Breast epithelium (tissue), 4 donors: ENCODE results near the gene CCDC146. TPM values are rescaled to one million over a fixed set of nuclear protein-coding genes. Genes with fewer than 3 reads are reported as not detected.

ENCODE experiments used
- DNase-seq, 2 donors: peaks; one replicate each; pipeline ENCODE4 v3.0.0-alpha.2; 2019; ENCODE audit warnings: low spot score in 2 of 2
- H3K27ac ChIP-seq, 2 donors: fragments of 200-600 bp; sonication (generic) in 1 of 2; one replicate each; pipeline ENCODE4 v1.5.1; 2016 to 2019; ENCODE audit warnings: mild to moderate bottlenecking in 1 of 2
- H3K27me3 ChIP-seq, 2 donors: fragments of 200-600 bp; sonication (generic) in 1 of 2; one replicate each; pipeline versions ENCODE4 v1.5.1 to v1.6.0; 2017 to 2019; ENCODE audit warnings: control low read depth in 1 of 2, mild to moderate bottlenecking in 1 of 2
- H3K36me3 ChIP-seq: fragments of 200-600 bp; one replicate; pipeline ENCODE4 v1.5.1; 2019
- H3K4me1 ChIP-seq, 2 donors: fragments of 200-600 bp; sonication (generic); one replicate each; pipeline ENCODE4 v1.5.1; 2016 to 2019; ENCODE audit warnings: control low read depth in 1 of 2
- H3K4me3 ChIP-seq, 3 donors: fragments of 200-600 bp; sonication (generic); 1 replicate in 2 of 3; 2 replicates in 1 of 3; pipeline ENCODE4 v1.5.1; 2016 to 2019; ENCODE audit warnings: mild to moderate bottlenecking in 3 of 3, moderate library complexity in 2 of 3
- H3K9me3 ChIP-seq, 2 donors: fragments of 200-600 bp; sonication (generic) in 1 of 2; one replicate each; pipeline ENCODE4 v1.5.1; 2016 to 2019; ENCODE audit warnings: control low read depth in 1 of 2
- POLR2A ChIP-seq: fragments of 450-650 bp; IDR thresholded peaks from one replicate; pipeline ENCODE4 v1.6.1; 2016; ENCODE audit warnings: antibody characterized with exemption, mild to moderate bottlenecking, moderate library complexity
- POLR2AphosphoS5 ChIP-seq, 3 donors: sonication (generic); formaldehyde crosslinking; IDR thresholded peaks; one replicate each; pipeline ENCODE4 v1.6.1; 2017; ENCODE audit warnings: antibody characterized with exemption in 3 of 3
- intact Hi-C: fragments of 100-400 bp; cut with DNase I; formaldehyde crosslinking; loops from one replicate; pipeline ENCODE4 v1.15.1; 2023; ENCODE audit warnings: low total_unique reads
- total RNA-seq, 3 donors: library from RNA; depleted of rRNA; stranded (reverse); fragments of >200 nt; gene quantifications; one replicate each; pipeline ENCODE4 v1.1.0, GENCODE V29; 2016
- TF ChIP-seq, protein P1 (sequence below), 3 donors: fragments of 450-650 bp; IDR thresholded peaks; one replicate each; pipeline ENCODE4 v1.5.1; 2016 to 2017; ENCODE audit warnings: antibody characterized with exemption in 3 of 3, mild to moderate bottlenecking in 3 of 3, moderate library complexity in 3 of 3

CCDC146 gene
- total RNA-seq, 3 donors from 2014 or later, result 11.5 to 17.7 (median 15.5) TPM

DNA sequence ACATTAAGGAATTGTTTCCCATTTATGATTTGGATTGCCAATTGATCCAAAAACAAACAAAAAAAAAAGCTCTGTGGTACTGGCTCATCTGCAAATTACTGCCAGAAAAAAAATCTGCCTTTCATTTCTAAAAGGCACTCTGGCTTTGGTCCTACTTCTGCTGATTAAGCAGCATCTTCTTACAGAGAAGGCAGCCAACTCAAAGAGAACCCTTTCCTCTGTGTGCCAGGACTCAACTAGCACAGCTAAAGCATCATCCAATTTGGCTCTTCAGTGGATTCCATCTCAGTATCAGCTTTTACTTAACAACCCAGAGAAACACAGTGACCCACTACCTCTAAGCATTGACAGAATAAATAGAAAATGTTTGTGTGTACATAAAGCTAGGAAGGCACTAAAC, 213.2 kb downstream of the CCDC146 start:
- peaks cover 0 to 2% of the 10 kb centered on the region in 2 donors for H3K4me1 ChIP-seq
- intact Hi-C loops, result no loop called here

GRCh38 chr7:77337456-77337990, 215.1 kb downstream of the CCDC146 start:
- intact Hi-C loops, result no loop called here

More for the DNA sequence above, 213.2 kb downstream of the CCDC146 start:
- H3K27ac ChIP-seq, result no peak overlapping the region
- H3K9me3 ChIP-seq, result no peaks in the 10 kb centered on the region
- H3K36me3 ChIP-seq, result no peaks in the 10 kb centered on the region
- no peak for TF ChIP-seq POLR2A
- no peak for TF ChIP-seq POLR2AphosphoS5 (IDR thresholded peaks at IDR 0.05)
- TF ChIP-seq, protein P1, sequence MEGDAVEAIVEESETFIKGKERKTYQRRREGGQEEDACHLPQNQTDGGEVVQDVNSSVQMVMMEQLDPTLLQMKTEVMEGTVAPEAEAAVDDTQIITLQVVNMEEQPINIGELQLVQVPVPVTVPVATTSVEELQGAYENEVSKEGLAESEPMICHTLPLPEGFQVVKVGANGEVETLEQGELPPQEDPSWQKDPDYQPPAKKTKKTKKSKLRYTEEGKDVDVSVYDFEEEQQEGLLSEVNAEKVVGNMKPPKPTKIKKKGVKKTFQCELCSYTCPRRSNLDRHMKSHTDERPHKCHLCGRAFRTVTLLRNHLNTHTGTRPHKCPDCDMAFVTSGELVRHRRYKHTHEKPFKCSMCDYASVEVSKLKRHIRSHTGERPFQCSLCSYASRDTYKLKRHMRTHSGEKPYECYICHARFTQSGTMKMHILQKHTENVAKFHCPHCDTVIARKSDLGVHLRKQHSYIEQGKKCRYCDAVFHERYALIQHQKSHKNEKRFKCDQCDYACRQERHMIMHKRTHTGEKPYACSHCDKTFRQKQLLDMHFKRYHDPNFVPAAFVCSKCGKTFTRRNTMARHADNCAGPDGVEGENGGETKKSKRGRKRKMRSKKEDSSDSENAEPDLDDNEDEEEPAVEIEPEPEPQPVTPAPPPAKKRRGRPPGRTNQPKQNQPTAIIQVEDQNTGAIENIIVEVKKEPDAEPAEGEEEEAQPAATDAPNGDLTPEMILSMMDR (IDR thresholded peaks at IDR 0.05), result no peak
- H3K27me3 ChIP-seq, result no peaks in the 10 kb centered on the region
- no peak overlapping the region for H3K4me3 ChIP-seq
- no peak for DNase-seq

GRCh38 chr7:77338260-77338659, 215.8 kb downstream of the CCDC146 start:
- no peaks in the 10 kb centered on the region for H3K36me3 ChIP-seq
- H3K4me1 ChIP-seq, result no peaks in the 10 kb centered on the region
- peak overlapping the region in 1 of 2 donors; percentile 48 for H3K27ac ChIP-seq
- H3K9me3 ChIP-seq, result no peaks in the 10 kb centered on the region
- no peak for DNase-seq
- intact Hi-C loops, result no loop called here
- no peaks in the 10 kb centered on the region for H3K27me3 ChIP-seq
- H3K4me3 ChIP-seq, result no peak overlapping the region
- no peak for TF ChIP-seq POLR2A
- no peak for TF ChIP-seq POLR2AphosphoS5 (IDR thresholded peaks at IDR 0.05)
- TF ChIP-seq, protein P1 (IDR thresholded peaks at IDR 0.05), result no peak

More at GRCh38 chr7:77337456-77337990, 215.1 kb downstream of the CCDC146 start:
- TF ChIP-seq POLR2AphosphoS5 (IDR thresholded peaks at IDR 0.05), result no peak
- no peak for TF ChIP-seq POLR2A
- TF ChIP-seq, protein P1 (IDR thresholded peaks at IDR 0.05), result no peak
- H3K4me3 ChIP-seq, result no peak overlapping the region
- H3K4me1 ChIP-seq, result no peaks in the 10 kb centered on the region
- H3K27ac ChIP-seq, result peak overlapping the region; percentile 17 to 48
- no peak for DNase-seq
- no peaks in the 10 kb centered on the region for H3K27me3 ChIP-seq
- no peaks in the 10 kb centered on the region for H3K9me3 ChIP-seq
- H3K36me3 ChIP-seq, result no peaks in the 10 kb centered on the region

- no peak overlapping the region for H3K4me3 ChIP-seq
- intact Hi-C loops, result no loop called here
- no peaks in the 10 kb centered on the region for H3K27me3 ChIP-seq
- DNase-seq, result no peak
- H3K27ac ChIP-seq, result peak overlapping the region in 1 of 2 donors; percentile 44
- H3K36me3 ChIP-seq, result no peaks in the 10 kb centered on the region
- no peaks in the 10 kb centered on the region for H3K9me3 ChIP-seq
- H3K4me1 ChIP-seq, result no peaks in the 10 kb centered on the region
- no peak for TF ChIP-seq POLR2A
- no peak for TF ChIP-seq POLR2AphosphoS5 (IDR thresholded peaks at IDR 0.05)
- TF ChIP-seq, protein P1 (IDR thresholded peaks at IDR 0.05), result no peak
Measured at GRCh38 chr7:77338883-77339629, 216.6 kb downstream of the CCDC146 start.

DNA sequence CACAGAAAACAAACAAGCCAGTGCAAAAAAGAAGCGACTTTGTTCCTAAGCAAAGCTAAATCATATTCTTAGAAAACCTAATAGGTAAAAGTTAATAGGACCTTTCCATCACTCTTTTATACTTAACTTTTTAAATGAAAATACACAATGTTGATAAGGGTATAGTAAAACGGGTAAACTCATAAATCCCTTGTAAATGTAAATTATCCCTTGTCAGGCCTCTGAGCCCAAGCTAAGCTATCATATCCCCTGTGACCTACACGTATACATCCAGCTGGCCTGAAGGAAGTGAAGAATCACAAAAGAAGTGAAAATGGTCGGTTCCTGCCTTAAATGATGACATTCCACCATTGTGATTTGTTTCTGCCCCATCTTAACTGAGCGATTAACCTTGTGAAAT, 217.3 kb downstream of the CCDC146 start:
- no peak overlapping the region for H3K27ac ChIP-seq
- H3K27me3 ChIP-seq, result no peaks in the 10 kb centered on the region
- TF ChIP-seq POLR2A (no peak), POLR2AphosphoS5 (IDR thresholded peaks at IDR 0.05) (no peak)
- TF ChIP-seq, protein P1 (IDR thresholded peaks at IDR 0.05), result no peak
- H3K9me3 ChIP-seq, result no peaks in the 10 kb centered on the region
- DNase-seq, result no peak
- no peaks in the 10 kb centered on the region for H3K36me3 ChIP-seq
- H3K4me1 ChIP-seq, result no peaks in the 10 kb centered on the region
- no peak overlapping the region for H3K4me3 ChIP-seq
- intact Hi-C loops, result no loop called here
